Stimulated activated CD8-positive, alpha-beta memory T cell treated with anti-CD3 and anti-CD28 coated beads, Interleukin-4, amount 100 ng/mL, for 4 hours (primary cell): ENCODE data around the gene PRKAA1.

Source experiments
- DNase-seq, 2 donors: peaks; one replicate each; pipeline ENCODE4 v3.0.0-alpha.2; 2020; ENCODE audit warnings: low read depth in 2 of 2, low spot score in 1 of 2

PRKAA1 gene

DNA sequence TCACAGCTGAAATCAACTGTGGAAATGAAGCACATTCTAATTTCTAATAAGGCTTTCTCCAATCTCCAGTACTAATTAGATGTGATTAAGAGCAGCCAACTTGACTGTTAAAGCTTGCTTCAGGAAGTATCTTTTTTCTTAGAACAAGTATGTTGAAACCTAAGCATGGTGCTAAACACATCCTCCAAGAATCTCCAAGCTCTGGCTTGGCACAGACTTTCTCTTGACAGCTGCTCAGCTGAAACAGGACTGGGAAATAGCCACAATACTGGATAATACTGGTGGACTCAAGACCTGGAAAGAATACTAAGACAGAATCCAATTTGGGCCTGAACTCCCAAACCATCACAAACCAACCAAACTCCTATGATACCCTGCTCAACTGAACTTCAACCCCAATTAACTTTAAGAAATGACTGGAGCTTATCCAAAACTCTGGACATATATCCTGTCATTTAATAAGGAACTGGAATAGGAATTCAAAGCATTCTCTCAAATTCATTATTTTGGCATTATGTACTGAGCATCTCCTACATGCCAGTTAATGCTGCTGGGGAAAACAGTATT, 16.2 kb downstream of the PRKAA1 start:
- DNase-seq: no peak

DNA sequence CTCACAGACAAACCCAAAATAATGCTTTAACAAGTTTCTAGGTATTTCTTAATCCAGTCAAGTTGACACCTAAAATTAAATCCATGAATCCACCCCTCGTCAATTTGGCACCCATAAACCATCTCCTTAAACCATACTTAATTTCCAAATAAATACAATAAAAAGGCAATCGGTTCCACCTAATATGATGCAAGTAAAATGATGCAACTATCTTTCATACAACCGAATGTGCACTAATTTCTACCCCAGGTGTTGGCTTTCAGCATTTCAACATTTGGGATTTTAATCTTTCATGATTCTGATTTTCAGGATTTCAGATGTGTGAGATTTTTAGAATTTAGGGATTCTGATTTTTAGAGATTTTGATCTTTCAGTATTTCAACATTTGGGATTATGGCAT, 17.3 kb downstream of the PRKAA1 start:
- no peak for DNase-seq

DNA sequence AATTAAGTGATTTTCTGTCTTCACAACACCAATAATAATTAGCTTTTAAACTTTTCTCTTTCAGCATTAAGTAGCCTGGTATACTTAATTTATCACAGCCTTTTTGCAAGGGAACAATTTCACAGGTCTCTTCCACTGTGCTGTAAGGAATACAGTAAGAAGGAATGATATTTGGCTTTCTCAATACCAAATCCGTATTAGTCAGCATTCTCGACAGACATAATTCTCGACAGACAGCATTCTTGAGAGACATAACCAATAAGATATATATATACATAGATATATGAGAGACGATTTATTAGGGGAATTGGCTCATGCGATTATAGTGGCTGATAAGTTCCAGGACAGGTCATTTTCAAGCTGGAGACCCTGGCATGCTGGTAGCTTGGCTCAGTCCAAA, 18.0 kb downstream of the PRKAA1 start:
- no peak for DNase-seq

DNA sequence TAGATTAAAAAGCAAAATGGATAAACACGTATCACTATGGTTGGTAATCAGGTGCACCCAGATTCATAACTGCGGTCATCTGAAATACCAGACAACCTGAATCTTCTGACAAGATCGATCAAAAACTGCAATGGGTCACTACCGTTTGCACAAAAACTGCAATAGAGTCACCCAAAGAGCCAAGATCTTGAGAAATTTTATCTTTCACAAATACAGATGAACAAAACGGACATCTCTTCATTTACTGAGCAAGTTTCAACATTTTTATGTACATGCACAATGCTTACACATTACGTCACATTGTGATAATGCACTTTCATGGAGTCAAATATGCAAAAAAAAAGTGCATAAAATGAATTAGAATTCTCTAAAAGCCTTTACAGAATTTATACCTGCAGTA, 18.6 kb downstream of the PRKAA1 start:
- DNase-seq: no peak

DNA sequence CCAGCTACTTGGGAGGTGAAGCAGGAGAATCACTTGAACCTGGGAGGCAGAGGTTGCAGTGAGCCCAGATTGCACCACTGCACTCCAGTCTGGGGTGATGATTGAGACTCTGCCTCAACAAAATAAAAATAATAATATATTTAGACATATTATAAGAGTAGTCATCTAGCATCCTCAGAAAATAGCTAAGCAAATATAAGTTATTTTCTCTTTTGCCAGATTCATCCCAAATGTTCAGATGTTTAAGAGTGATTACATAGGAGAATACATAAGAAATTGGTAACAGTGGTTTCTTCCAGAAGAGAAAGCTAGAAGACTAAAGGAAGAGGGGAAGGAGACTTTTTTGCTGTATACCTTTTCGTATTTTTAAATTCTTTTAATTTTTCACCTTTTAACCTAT, 20.0 kb downstream of the PRKAA1 start:
- DNase-seq: no peak

DNA sequence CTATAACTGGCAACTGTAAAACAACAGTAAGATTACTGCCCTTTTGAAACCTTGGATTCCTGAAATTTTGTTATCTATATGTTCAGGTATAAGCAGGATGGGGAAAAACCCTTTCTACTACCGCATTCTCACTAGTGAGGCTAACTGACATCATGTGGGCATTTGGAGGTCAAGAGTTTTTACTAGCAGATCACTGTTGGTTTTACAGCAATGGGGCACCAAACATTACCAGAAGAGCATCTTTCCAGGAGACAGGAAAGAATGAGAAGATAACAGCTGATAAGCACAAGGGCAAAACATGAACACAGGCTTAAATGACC, 21.6 kb downstream of the PRKAA1 start:
- no peak for DNase-seq

DNA sequence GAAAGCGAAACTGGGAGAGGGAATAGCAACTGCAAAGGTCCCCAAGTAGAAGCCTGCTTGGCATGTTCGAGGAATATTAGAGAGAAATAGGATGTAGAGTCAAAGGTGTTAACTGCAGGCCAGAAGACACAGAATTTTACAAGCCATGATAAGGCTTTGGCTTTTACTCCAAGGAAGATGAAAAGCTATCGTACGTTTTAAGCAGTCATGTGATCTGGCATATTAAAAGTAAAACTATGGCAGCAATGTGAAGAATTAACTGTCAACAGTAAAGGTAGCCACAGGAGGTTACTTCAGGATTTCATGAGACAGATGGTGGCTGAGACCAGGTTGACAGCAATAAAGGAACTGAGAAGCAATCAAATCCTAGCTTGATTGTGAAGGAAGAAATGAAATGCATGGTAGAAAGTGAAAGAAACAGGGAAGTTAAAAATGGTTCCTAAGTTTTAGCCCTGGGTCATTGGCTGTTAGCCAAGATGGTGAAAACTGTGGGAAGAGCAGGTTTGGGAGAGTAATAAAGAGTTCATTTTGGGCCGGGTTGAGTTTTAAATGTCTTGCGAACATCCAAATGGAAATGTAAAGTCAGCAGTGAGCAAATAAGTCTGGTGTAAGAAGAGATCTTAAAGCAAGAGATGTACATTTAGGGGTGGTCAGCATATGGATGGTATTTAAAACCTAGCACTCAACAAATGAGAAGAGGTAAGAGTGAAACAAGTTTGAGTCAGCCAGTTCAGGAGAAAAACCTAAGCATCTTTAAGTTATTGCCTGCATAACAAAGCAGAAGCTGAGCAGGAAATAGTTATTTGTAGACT, 22.1 kb downstream of the PRKAA1 start:
- no peak for DNase-seq

DNA sequence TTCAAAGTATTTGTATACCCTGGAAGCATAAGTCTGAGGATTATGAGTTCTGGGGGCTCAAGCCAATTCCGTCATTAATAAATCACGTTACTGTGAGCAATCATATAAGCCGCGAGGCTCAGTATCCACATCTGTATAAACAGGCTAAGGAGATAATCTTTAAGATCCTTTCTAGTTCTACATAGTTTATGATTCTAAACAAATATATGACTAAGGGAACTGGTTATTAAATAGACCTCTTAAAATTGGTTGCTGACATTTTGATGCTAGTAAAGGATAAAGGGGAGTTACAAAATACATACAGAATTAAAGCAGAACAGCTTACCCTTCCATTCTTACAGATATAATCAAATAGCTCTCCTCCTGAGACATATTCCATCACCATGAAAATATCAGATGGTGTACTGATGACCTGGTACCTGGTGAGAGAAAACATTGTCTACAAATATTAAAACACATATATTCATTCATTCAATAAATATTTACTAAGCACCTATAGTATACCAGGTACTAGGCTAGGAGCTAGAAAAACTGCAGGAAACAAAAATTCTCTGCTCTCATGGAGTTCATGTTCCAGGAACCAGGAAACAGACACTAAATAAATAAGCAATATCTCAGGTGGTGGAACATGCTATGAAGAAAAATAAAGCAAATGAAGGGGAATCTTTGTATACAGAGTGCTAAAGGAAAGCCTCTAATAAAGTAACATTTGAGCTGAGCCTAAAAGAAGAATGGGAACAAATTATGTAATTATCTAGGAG, 22.9 kb downstream of the PRKAA1 start:
- DNase-seq: no peak

DNA sequence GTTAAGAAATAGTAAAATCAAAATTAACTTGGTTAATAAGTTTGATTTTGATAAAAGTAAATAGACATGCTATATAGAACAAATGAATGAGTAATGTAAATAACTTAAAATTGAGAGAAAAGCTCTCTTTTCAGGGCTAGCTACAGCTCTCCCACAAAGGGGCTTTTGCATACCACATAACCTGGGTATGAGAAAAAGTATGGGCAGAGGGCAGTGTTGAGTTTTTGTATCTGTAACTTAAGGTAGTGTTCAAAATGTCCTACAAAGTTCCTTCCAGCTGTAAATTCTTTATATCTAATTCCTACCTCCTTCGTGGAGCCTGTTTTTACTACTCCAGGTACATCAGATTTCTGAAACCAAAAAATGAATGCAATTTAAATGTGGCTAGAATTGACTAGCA, 23.6 kb downstream of the PRKAA1 start:
- no peak for DNase-seq

DNA sequence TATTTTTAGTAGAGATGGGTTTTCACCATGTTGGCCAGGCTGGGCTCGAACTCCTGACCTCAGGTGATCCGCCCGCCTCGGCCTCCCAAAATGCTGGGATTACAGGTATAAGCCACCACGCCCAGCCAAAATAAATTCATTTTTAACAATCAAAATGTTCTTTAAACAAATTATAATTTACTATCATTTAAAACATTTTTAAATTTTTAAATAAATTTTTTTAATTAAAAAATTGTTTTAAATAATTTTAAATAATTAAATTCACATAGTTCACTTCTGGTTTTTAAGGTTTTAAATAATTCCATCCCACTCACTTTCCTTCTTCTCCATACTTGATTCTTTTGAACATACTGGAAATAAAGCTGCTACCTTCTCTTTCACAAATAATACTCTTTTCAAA, 27.4 kb downstream of the PRKAA1 start:
- no peak for DNase-seq

DNA sequence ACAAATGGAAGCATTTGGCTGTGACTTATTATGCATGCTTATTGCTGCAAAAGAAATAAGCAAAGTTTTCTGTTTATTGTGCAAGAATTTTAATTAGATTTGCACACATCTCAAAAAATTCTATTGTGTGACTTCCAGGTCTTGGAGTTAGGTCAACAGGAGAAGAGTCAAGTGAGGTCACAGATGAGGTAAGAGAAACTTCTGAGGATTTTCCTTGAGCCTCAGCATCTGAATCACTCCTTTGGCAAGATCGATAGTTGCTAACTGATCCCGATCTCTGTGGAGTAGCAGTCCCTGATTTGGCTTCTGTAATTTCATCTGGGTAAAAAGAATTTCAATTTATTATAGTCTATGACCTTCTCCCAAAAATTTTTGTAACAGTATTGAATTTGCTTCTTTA, 35.5 kb downstream of the PRKAA1 start:
- no peak for DNase-seq

DNA sequence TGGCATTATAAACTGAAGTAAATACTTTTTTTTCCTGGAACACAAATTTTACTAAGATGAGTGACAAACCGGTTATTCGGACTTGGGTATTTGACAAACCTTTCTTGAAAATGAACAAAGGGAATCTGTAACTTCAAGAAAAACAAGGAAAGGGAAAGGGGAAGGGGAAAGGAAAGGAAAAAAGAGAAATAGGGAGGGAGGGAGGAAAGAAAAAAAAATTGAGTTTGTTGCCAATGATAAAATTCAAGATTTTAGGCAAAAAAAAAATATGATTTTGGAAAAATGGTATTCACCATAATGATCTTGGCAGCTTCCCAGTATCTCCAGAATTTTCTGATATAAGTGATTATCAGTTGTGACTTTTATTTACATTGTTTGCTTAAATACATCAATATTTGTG, 40.8 kb downstream of the PRKAA1 start:
- DNase-seq: no peak

DNA sequence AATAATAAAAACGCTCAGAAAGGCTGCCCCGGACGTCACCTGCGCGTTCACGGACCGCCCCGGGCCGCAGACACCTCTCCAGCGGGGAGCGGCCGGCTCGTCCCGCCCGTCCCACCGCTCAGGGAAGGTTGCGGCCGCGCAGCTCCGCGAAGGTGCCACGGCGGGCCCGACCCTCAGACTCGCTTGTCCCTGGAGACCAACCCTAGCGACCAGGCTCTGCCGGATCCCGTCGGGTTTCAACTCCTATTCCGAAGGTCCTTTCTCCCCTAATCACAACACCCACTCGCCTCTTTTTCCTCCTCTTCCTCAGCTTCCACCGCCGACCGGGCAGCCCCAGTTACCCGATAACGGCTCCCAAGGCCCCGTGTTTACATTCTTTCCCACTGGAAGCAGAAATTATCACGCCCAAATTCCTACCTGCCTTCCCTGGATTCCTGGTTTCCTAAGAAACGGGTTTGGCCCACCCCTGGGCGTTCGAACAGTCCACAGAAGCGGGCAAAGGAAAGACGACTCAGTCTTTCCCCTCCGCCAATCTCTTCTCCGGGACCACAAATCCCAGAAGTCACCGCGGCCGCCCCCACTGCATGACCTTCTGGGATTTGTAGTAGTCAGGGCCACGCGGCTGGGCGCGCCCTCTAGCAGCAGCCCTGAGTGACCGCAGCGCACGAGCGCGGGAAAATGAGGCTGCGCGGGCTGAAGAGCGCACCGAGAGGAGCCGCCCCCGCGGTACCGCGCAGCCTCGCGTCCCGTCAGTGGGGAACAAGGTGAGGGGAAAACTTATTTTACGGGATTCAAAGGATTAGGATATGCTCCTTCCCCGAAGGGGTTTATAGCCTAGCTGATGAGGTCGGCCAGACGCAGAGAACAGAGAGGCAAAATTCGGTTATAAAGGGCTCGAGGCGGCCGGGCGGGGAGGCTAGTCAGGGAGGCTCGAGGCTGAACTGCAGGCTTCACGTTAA, 42.5 kb downstream of the PRKAA1 start, which contains the start of gene TTC33:
TSS of gene TTC33 (minus strand) at position 555 of the 959 bp plus-strand sequence. CDS start 8,943 bp downstream, outside the sequence.
- DNase-seq: peak; percentile 88 to 92

DNA sequence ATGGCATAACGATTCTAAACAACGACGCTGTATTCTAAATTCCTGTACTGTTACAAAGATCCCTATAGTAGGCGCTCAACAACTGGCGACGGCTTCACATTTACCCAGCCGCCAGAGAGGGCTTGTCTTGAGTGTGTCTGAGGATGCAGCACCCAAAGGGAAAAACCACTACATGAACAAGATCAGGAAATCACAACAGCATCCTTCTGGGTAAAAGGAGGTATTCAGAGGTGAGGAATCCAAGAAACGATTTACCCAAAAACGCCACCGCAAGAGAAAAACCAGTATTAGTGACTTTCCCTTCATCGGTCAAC, 43.1 kb downstream of the PRKAA1 start:
- DNase-seq: peak; percentile 23 to 33

DNA sequence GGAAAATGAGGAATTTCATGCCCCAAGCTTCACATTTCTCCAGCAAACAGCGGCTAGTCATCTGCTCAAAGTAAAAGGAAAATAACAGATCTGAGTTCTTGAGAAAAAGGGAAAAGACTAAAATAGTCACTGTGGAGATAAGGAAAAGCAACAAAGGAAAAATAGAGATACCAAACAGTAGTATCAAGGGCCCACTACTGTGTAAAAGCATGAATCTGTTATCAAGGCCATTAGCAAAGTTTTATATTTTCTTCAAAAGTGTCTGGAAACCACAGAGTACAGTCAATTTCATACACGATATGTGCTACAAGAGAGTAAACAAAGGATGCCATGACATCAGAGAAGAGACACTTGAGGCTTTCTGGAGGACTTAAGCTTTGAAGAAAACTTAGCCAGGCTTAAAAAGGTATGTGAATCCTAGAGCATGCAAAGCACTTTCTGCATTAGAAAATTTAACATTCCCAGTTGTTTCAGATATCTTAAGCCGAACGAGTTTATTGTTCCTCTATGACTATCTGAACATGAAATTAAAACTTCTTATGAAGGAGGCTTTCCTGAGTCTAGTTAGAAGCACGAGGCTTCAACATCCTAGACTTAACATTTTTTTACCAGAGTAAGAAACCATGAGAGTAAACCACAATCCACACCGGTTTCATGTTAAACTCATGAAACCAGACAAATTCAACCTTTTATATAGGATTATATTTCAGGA, 43.6 kb downstream of the PRKAA1 start:
- no peak for DNase-seq

DNA sequence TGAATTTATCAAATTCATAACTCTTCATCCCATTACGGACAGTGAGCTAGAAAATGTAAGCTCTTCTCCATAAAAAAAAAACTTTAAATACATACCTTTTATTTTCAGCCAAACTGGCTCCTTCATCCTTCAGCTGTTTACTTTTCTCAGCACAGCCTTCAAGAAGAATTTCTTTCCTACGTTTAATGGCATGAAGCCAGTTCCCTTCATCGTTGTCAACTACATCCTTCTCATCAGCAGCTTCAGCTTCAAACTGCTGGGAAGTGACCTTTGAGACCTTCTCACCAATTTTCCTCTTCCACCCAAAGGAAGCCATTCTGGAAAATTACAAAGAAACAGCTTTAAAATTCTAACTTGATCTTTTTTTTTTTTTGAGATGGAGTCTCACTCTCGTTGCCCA, 51.5 kb downstream of the PRKAA1 start:
- no peak for DNase-seq

DNA sequence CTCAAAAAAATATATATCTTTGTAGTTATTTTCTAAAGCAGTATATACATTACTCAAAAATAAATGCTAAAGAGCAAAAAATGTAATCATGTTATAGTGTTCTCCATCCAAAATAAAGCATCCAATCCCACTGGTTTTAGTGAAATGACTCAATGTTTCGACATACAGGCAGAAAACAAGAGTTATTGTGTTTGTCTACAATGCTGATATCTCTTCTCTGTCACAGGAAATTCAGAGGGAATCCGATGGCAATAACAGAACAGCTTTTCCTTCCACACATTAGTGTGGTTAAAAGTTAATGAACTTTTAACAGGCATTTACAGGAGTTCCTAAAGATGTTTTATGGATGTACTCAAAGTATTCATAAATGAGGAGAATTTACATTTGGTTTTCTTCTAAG, 54.4 kb downstream of the PRKAA1 start:
- DNase-seq: no peak

DNA sequence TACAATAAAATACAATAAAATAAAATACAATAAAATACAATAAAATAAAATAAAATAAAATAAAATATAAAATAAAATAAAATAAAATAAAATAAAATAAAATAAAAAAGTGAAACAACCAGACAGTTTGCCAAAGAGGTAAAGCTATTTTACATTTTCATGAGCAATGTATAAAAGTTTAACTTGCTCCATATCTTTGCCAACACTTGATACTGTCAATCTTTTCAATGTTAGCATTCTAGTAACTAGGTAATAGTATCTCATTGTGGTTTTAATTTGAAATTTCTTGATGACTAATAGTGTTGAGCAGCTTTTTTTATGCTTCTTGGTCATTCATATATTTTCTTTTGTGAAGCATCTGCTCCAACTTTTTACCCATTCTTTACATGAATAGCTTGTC, 59.7 kb downstream of the PRKAA1 start:
- no peak for DNase-seq

DNA sequence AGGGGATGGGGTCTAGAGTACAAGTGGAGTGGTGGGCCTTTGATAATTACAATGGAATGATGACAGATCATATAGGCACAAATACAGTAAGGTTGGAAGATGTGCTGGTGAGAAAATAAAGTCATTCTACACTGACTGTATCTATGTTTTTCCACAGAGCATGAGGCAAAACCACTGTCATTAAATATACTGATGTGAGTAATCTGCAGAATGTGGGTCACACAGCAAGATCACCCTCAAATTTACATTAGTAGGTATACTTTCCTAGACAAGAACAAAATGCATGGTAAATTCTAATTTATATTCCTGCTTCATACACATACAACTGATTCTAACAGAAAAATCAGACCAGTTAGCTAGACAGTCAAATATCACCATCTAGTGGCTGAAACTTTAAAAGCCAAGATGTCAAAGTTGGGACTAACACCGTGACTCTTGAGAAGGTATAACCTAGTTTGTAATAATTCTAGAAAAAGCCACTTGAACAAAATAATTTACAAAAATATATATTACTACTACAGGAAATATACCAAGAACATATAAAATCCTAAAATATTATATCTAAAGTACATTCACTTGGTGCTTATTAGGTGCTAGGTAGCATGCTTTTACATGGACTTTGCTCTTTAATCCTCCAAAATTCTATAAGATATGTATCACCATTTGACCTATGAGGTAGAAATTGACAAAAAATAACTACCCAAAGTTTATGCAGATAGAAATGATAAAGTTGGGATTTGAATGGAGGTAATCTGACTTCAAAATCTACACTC, 61.9 kb downstream of the PRKAA1 start:
- no peak for DNase-seq

DNA sequence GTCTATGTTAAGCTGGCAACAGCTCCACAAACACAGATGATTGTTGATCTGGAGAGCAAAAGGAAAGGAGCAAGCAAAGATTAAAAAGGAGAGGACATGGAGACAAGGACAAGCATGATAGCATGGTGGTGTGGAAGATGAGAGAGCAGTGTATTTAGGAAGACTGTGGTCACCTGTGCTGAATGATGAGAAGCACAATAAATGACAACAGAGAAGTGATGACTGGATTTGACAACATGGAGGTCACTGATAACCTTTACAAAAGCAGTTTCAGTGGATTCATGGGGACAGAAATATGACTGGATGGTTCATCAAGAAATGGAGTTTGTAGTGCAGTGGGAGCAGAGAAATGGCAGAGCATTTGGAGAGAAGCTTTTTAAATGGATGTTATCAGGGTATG, 62.6 kb downstream of the PRKAA1 start:
- no peak for DNase-seq
